GM12878 (cell line): ENCODE data around the gene DUSP22. TPM values are rescaled to one million over a fixed set of nuclear protein-coding genes. Genes with fewer than 3 reads are reported as not detected.

ENCODE experiments used
- ATAC-seq: fragments of 200-7000 bp; cut with Tn5 transposase; 3 replicates; pipeline ENCODE4 v1.9.1; 2020; ENCODE audit warnings: mild to moderate bottlenecking, moderate library complexity
- BruUV-seq: library from RNA; stranded (reverse); fragments of 400-500 nt; replicated peaks from 2 replicates; lab custom pipeline; 2021; lab: Mats Ljungman, UMichigan
- CTCF ChIA-PET: fragments of 300-600 bp; sonication (Branson Sonifier 250); formaldehyde crosslinking; extraction: SDS; loops from one replicate; lab custom pipeline; 2021; ENCODE audit warnings: inconsistent platforms; lab: Yijun Ruan, JAX
- POLR2A ChIA-PET: fragments of 350-600 bp; formaldehyde crosslinking; extraction: SDS; loops from one replicate; lab custom pipeline; 2021; ENCODE audit warnings: inconsistent platforms; lab: Charles Lee
- RAD21 ChIA-PET: fragments of 300-600 bp; sonication (Branson Sonifier 250); formaldehyde crosslinking; loops from one replicate; lab custom pipeline; 2023; ENCODE audit warnings: antibody characterized with exemption; ENCODE audit not compliant: unreplicated experiment; lab: Charles Lee
- SMC1A ChIA-PET: fragments of 300-600 bp; sonication (Branson Sonifier 250); formaldehyde crosslinking; loops from one replicate; lab custom pipeline; 2023; ENCODE audit not compliant: unreplicated experiment, uncharacterized antibody; lab: Charles Lee
- DNase-seq: peaks from one replicate; pipeline ENCODE4 v3.0.0-alpha.2; 2011; ENCODE audit warnings: low read depth, low spot score
- FAIRE-seq: peaks from 3 replicates; lab custom pipeline; 2011; peaks lifted over from hg19 to GRCh38; lab: Jason Lieb, UNC
- H2AFZ ChIP-seq: 2 replicates; pipeline ENCODE4 v1.6.0; 2011; ENCODE audit warnings: low read depth, low read length, control low read depth; ENCODE audit not compliant: control insufficient read depth
- H3K27ac ChIP-seq: 2 replicates; pipeline ENCODE4 v1.5.1; 2011; ENCODE audit warnings: control low read depth; ENCODE audit not compliant: control insufficient read depth, insufficient read depth
- H3K27me3 ChIP-seq, 2 experiments: replicated peaks in 1 of 2; 2 replicates each; pipeline versions ENCODE4 v1.6.0 to v1.6.1; 2011; ENCODE audit warnings: low read length in 1 of 2; ENCODE audit not compliant: control insufficient read depth in 2 of 2, insufficient read depth in 2 of 2
- H3K36me3 ChIP-seq, 2 experiments: 2 replicates each; pipeline ENCODE4 v1.5.1; 2011; ENCODE audit warnings: low read length in 1 of 2; ENCODE audit not compliant: control insufficient read depth in 2 of 2, insufficient read depth in 2 of 2
- H3K4me1 ChIP-seq: 2 replicates; pipeline ENCODE4 v1.6.1; 2011; ENCODE audit warnings: mild to moderate bottlenecking, low read length, moderate library complexity, mixed read lengths; ENCODE audit not compliant: control insufficient read depth, insufficient read depth
- H3K4me2 ChIP-seq: 2 replicates; pipeline ENCODE4 v1.6.0; 2011; ENCODE audit warnings: control low read depth; ENCODE audit not compliant: control insufficient read depth, insufficient read depth
- H3K4me3 ChIP-seq: fragments of 200-600 bp; sonication (generic); 2 replicates; pipeline ENCODE4 v1.5.1; 2016
- H3K79me2 ChIP-seq: 2 replicates; pipeline ENCODE4 v1.6.0; 2011; ENCODE audit warnings: low read length; ENCODE audit not compliant: control insufficient read depth, insufficient read depth
- H3K9ac ChIP-seq: 2 replicates; pipeline ENCODE4 v1.8.0; 2011; ENCODE audit warnings: low read length, control low read depth, mixed read lengths; ENCODE audit not compliant: control insufficient read depth, insufficient read depth
- H3K9me3 ChIP-seq: replicated peaks from 3 replicates; pipeline ENCODE4 v1.5.1; 2011; ENCODE audit warnings: mild to moderate bottlenecking, low read length; ENCODE audit not compliant: control insufficient read depth, insufficient read depth
- H4K20me1 ChIP-seq: 2 replicates; pipeline ENCODE4 v1.6.0; 2011; ENCODE audit not compliant: control insufficient read depth, insufficient read depth
- CHD1 ChIP-seq: IDR thresholded peaks from 2 replicates; pipeline ENCODE4 v1.6.1; 2012; ENCODE audit warnings: low read depth, low read length, improper control_type of control experiment
- HDAC6 ChIP-seq: fragments of 200-600 bp; sonication (generic); IDR thresholded peaks from one replicate; pipeline ENCODE4 v1.8.0; 2017; ENCODE audit warnings: antibody characterized with exemption; ENCODE audit not compliant: unreplicated experiment
- MXI1 ChIP-seq: fragments of 150-350 bp; IDR thresholded peaks from 2 replicates; pipeline ENCODE4 v1.6.1; 2011; ENCODE audit warnings: low read depth, mild to moderate bottlenecking, inconsistent platforms, low read length, improper control_type of control experiment
- NFIC ChIP-seq: IDR thresholded peaks from 2 replicates; pipeline ENCODE4 v1.6.1; 2012; ENCODE audit warnings: low read depth, mild to moderate bottlenecking, inconsistent platforms, low read length, moderate library complexity
- POLR2AphosphoS2 ChIP-seq: IDR thresholded peaks from 2 replicates; pipeline ENCODE4 v1.6.1; 2011; ENCODE audit warnings: low read depth, mild to moderate bottlenecking, low read length, improper control_type of control experiment, moderate library complexity
- SMAD1 ChIP-seq: fragments of 450-650 bp; IDR thresholded peaks from 2 replicates; pipeline ENCODE4 v1.6.1; 2018; ENCODE audit warnings: mild to moderate bottlenecking, low read depth; ENCODE audit not compliant: partially characterized antibody
- ZNF217 ChIP-seq: fragments of 450-650 bp; IDR thresholded peaks from 2 replicates; pipeline ENCODE4 v1.6.1; 2017; ENCODE audit warnings: antibody characterized with exemption, mild to moderate bottlenecking
- WGBS: methylation state at CpG from one replicate; pipeline ENCODE4 v1.1.6; 2016; ENCODE audit warnings: low lambda C conversion rate; ENCODE audit not compliant: insufficient replicate concordance, insufficient coverage; ENCODE audit errors: missing lambda C conversion rate; 5-methylcytosine and 5-hydroxymethylcytosine counted together
- in situ Hi-C: fragments of 300-500 bp; cut with MboI; formaldehyde crosslinking; loops from 9 replicates; pipeline ENCODE4 v1.14.3; 2018; ENCODE audit warnings: mixed read lengths
- intact Hi-C: fragments of 100-400 bp; cut with micrococcal nuclease; formaldehyde crosslinking; loops from one replicate; pipeline ENCODE4 v1.14.2; 2022; ENCODE audit not compliant: unreplicated experiment
- polyA plus RNA-seq, 11 experiments: library from polyadenylated mRNA; depleted of rRNA in 4 of 11; unstranded in 6 of 11; stranded (reverse) in 5 of 11; fragments of >200 nt; fragmentation: Nextera tagmentation in 4 of 11; fragmentation: Illumina TruSeq in 1 of 11; extraction: Ambion mirVana in 4 of 11; extraction: Trizol in 1 of 11; gene quantifications; 1 replicate in 1 of 11; 2 replicates in 10 of 11; pipeline versions ENCODE4 v1.2.1 to v1.2.3, GENCODE V29; 2011 to 2016; ENCODE audit warnings: inconsistent platforms in 2 of 11, missing spikeins in 2 of 11, low read depth in 1 of 11
- total RNA-seq, 4 experiments: library from RNA; depleted of rRNA in 3 of 4; stranded (reverse); fragments of >200 nt in 3 of 4; fragmentation: Illumina TruSeq in 1 of 4; extraction: Trizol in 1 of 4; gene quantifications; 2 replicates each; pipeline versions ENCODE4 v1.2.1 to v1.2.3, GENCODE V29; 2013 to 2021
- TF ChIP-seq, protein P1 (sequence below): fragments of 450-650 bp; conservative IDR thresholded peaks from 2 replicates; pipeline ENCODE4 v1.6.1; 2017; ENCODE audit warnings: mild to moderate bottlenecking, moderate library complexity

Gene DUSP22
- total and polyA plus RNA-seq, 10 of the 15 experiments (the other 5 are each of a cell fraction or from before 2014, with no cell fraction given), result 78.9 to 156 (median 107) TPM

DNA sequence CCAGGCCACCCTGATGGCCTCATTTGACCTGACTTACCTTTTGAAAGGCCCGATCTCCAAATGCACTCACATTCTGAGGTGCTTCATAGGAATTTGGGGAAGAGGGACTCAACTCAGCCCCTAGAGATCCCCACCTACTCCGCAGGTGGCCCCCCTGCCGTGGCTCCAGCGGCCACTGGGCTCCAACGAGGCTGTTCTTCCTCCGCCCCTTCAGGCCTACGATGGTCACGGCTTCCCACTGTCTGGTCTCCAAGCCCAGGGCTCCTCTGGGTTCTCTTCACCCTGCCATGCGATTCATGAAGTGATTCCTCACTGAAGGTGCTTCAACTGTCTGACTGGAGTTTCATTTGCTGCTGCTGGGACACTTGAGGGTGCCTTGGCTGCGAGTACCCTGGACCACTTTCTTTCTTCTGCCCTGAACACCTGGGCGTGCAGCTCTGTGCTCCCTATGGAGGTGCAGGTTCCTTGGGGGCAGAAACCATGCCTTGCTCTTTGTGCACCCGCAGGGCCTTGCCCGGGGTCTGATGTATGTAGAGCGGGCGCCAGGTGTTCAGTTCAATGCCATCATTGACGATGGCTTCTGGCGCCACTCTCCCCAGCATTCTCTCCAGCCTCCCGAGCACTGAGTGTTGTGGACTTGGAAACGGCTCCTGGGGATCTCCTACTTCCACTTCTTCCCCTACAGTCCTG lies 10.0 kb upstream of the DUSP22 start:
- ChIA-PET CTCF (no interaction called here), SMC1A (interaction anchor here (9.2 kb wide), 1 partner anchor 22 kb away, joined by 162 read pairs; no protein-coding TSS in a partner anchor), POLR2A (no interaction called here), RAD21 (no interaction called here)
- no TSS peak for BruUV-seq
- H2AFZ ChIP-seq, result no peak overlapping the region
- H4K20me1 ChIP-seq, result no peaks in the 10 kb centered on the region
- no peak overlapping the region for H3K9ac ChIP-seq
- H3K9me3 ChIP-seq, result no peaks in the 10 kb centered on the region
- H3K4me1 ChIP-seq, result peaks cover 16% of the 10 kb centered on the region
- ATAC-seq (no peak), FAIRE-seq (no peak), DNase-seq (no peak)
- in situ Hi-C loops (no loop called here), intact Hi-C loops (no loop called here)
- H3K4me2 ChIP-seq, result no peak overlapping the region
- no peak overlapping the region for H3K27ac ChIP-seq
- H3K79me2 ChIP-seq, result no peaks in the 10 kb centered on the region
- no peaks in the 10 kb centered on the region for H3K27me3 ChIP-seq
- 76% methylated on average over 19 of the region's 19 CpGs for WGBS
- H3K4me3 ChIP-seq, result no peak overlapping the region
- no peaks in the 10 kb centered on the region for H3K36me3 ChIP-seq
- TF ChIP-seq, protein P1, sequence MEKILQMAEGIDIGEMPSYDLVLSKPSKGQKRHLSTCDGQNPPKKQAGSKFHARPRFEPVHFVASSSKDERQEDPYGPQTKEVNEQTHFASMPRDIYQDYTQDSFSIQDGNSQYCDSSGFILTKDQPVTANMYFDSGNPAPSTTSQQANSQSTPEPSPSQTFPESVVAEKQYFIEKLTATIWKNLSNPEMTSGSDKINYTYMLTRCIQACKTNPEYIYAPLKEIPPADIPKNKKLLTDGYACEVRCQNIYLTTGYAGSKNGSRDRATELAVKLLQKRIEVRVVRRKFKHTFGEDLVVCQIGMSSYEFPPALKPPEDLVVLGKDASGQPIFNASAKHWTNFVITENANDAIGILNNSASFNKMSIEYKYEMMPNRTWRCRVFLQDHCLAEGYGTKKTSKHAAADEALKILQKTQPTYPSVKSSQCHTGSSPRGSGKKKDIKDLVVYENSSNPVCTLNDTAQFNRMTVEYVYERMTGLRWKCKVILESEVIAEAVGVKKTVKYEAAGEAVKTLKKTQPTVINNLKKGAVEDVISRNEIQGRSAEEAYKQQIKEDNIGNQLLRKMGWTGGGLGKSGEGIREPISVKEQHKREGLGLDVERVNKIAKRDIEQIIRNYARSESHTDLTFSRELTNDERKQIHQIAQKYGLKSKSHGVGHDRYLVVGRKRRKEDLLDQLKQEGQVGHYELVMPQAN, result no peak
- TF ChIP-seq NFIC (no peak), SMAD1 (no peak), POLR2AphosphoS2 (no peak), MXI1 (no peak), CHD1 (no peak), ZNF217 (no peak), HDAC6 (no peak)
